Measurements from ENCODE around the gene TSPO2.

The TSPO2 gene

DNA sequence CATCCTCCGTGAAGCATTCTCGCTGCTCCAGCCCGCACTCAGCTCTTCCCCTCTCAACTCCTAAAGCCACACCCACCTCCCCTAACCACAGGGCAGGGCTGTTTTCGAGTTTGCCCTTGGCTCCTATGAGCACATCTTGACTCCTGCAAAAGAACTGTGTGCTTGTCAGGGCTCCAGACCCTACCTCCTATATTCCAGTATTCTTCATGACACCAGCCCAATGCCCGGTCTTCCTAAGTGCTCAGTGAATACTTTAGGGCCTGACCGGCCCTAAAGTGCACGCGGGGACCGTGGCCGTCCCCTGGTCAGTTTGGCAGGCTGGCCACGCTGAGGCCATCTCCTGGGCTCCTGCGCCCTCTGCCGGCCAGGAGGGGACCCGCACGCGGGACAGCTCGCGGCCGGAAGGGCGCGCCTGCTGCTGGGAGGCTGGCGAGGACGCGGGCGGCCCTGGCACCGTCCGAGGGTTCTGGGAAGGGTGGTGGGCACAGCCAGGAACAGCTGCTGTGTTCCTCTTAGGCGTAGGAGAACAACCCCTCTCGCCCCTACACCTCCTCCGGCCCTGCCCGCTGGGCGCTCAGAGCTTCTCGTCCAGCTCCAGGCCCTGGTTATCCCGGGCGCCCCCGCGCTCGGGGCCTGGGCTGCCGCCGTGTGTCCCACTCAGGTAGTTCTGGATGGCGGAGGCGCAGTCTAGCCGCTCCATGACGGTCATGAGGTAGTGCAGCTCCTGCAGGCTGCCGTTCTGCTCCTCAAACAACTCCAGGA, 14.3 kb upstream of the TSPO2 start:
- DNase-seq = peak; percentile 81

DNA sequence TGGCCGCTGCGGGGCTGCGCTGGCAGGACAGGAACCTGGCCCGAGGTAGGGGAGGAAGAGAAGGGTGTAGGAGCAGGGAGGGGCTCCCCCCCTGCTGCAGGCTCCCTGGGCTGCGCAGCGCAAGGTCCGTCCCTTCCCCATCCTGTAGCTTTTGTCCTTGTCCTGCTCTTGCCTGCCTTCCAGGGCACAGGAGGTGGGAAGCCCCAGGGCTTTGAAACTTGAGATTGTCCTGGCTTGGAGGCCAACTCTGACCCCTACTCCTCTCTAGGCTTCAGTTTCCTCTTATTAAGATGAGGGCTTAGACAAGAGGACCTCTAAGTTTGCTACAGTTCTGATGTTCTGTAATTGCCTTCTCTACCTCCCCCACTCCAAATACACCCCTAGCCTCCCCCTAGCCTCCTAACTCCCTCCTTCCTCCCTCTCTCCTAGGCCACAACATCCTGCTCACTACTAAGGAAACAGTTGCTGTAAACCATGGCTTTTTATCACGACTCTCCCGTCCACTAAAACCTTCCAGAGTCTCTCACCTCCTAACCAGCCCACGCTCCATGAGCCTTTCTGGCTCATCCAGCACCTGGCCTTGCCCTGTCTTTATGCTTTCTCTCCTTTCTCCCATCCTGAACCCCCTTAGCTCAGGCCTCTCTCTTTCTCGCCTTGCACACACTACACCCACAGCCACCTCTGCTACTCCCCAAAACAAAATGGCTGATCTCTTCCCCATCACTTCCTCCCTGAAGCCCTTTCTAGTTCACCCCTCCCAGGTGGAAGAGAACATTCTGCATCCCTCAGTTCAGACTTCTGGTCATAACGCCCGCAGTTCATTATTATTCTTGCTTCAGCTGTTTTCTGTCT, 13.5 kb upstream of the TSPO2 start:
- no peak for DNase-seq

GRCh38 chr6:41032830-41033229, 9.4 kb upstream of the TSPO2 start:
- no peak for DNase-seq

- DNase-seq = no peak
Observed at GRCh38 chr6:41033776-41034175, 8.5 kb upstream of the TSPO2 start.

- DNase-seq = no peak
Observed at GRCh38 chr6:41036186-41036585, 6.1 kb upstream of the TSPO2 start.

DNA sequence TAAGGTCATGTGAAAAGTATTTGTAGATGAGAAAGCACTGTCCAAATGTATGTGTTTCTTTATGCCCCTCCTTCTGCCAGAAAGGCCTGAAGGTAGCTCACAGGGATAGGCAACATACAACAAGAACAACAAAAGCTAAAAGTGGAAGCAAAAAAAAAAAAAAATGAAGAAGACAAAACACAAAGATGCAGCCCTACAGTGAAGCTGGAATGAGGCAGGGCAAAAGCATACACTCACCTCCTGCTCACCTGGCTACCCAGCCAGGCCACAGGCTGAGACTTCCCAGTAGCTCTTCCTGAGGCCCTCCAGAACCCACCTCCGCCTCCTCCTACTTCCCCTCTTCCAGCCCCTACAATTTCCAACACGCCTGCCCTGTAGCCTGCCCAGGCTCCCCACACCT, 5.7 kb upstream of the TSPO2 start:
- no peak for DNase-seq

GRCh38 chr6:41037107-41037900, 5.0 kb upstream of the TSPO2 start:
- DNase-seq = no peak

DNA sequence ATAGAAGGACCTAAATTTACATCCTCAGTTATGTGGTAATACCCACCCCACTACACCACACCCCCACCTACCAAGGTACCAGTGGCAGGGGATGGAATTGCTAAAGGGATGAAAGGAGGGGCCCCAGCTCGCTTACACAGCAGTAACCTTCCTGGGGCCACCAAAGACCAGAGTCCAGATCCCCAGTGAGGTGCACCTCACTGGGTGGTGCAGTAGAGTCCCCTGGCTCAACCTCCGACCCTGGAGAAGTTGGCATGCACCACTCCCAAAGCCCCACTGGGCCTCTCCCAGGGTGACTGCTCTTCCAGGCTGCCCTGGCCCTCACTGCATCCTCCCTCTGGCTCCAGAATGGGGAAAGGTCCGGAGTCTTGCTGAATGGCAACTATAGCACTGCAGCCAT, 4.1 kb upstream of the TSPO2 start:
- no peak for DNase-seq

- peak; percentile 76 for DNase-seq
Observed at GRCh38 chr6:41039060-41039998, 2.9 kb upstream of the TSPO2 start, which contains the start of gene UNC5CL. Gene UNC5CL, minus strand, starts transcription at chr6:41039221. Its CDS starts 4,147 bp downstream, at chr6:41035074.

DNA sequence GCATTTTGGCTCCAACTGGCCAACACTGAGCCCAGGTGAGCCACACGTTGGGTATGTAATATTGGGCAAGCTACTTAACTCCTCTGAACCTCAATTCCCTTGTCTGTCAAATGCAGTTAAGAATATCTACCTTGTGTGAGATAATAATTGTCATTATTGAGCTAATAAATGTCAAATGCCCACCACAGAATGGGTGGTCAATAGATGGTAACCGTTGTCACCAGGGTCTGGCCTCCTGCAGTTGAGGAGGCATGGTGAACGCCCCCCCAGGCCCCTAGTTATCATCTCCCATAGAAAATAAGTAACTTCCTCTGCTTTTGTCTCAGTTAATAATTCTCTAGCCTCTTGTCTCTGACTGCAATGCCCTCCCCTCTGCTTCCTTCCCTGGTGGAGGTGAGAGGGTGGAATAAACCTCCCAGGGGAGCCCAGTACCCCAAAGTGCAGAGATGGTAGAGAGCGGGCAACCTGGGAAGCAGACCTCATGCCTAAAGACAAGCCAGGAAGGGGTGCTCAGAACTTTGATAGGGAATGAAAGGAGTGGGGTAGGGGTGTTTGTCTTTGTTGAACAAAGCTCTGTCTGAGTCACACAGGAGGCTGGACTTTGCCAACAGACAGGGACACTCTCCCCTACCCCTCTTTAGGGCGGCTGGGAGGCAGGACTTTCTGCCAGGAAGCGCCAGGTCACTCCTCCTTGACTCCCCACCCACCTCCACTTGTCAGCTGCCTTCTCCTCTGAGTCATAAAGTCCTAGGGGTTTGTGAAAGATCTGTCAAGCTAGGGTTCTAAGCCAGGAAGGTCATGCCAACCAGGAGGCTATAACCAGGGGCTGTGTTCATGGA, 1.9 kb upstream of the TSPO2 start:
- peak; percentile 25 for DNase-seq

DNA sequence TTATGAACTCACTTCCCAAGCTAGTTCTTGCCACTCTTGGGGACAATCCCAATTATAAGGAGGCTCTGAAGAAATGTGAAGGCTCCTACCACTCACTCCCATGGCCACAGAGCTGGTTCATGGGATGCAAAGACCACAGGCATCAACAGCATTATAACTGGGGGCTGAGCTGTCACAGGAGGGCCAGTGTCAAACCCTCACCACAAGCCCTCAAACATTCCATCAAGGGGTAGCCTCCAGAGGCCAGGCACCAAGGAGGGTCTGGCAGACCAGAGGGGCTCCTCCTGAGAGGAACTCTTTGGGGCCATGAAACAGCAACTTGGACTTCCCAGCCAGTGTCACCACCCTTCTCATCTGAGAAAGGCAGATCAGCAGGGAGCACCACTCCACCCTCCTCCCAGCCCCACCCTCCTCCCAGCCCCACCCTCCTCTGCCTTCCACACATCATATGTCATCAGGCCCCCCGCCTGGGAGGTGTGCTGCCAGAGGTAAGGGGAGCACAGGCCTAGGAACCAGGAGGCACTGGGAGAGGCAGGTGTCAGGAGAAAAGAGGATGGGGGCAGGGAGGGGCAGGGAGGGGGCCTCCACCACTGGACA, 1.2 kb upstream of the TSPO2 start:
- no peak for DNase-seq

- no peak for DNase-seq
Observed at GRCh38 chr6:41043151-41043550, 884 bp downstream of the TSPO2 start.

GRCh38 chr6:41045664-41046063, 3.4 kb downstream of the TSPO2 start:
- DNase-seq = no peak

- DNase-seq = no peak
Observed at GRCh38 chr6:41046084-41046483, 3.8 kb downstream of the TSPO2 start.

DNA sequence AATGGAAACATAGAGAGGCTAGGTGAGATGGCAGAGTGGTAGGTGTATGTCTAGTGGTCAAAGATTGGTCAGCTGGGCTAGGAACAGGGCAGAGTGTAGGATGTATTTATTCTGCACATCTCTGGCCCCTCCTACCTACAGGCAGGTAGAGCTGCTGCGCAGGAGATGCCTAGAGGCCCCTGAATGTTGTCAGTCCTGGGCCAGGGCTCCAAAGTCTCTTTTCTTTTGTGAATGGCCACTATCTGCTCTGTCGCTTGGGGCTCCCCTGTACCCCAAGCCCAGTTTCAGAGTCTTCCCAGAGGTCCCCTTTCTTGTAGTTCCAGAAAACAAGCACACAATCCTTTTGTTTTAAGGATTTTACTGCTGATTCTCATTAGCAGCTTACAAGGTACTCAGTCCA, 5.0 kb downstream of the TSPO2 start:
- DNase-seq = no peak

DNA sequence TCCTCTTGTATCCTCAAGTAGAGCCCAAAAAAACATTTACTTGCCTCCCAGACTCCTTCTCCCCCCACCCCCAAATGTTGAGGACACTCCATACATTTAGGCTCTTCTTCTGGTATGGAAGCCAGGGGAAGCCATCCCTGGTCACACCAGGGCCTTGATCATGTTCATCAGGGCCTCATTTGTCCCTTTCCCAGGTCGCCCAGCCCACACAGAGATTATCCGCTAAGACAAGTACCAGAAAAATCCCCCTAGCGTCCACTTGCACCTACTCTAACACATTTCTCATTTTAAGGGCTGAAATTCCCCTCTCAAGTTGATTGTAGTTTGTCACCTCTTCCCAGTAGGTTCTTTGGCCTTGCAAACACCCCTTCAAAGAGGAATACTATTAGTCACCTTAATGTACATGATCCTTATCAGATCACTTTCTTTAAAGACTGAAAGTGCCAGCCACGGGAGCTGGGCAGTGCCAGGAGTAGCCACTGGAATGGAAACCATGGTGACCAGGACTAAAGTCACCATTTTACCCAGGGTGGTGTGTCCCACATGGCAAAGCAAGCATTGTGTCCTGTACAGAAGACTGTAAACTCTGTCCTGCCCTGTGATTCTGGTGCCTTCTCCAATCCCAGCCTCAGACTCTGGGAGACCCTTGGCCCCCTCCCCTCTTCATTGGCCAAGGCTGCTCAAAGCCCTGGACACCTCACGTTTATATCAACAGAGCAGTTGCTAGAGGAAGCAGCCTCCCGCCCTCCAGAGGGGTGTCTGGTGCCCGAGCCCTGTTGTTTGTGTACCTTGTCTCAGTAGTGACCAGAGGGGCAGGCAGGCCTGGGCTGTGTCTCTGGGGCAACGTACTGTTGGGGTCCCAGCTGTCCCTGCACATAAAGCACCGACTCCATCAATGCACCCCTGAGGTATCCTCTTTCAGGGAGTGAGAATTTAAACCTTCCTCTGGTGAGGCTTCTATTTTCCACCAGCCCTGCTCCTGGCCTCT, 5.8 kb downstream of the TSPO2 start:
- DNase-seq = no peak

DNA sequence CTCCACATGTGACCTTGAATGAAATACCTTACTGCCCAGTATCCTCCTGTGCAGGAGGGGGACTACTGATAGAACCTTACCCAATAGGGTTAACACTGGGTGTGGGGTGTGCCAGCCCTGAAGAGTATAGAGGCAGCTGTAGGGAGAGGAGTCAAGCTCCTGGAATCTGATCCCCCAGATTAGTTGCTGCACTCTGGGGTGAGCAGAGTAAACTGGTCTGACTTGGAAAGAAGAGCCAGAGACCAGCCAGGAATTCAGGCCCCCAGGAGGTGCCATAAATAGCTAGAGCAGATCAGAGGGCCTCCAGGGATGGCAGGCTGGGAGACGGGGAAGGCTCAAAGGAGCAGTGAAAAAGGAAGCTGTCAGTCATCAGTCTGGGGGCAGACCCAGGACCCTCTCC, 7.3 kb downstream of the TSPO2 start:
- DNase-seq = no peak

DNA sequence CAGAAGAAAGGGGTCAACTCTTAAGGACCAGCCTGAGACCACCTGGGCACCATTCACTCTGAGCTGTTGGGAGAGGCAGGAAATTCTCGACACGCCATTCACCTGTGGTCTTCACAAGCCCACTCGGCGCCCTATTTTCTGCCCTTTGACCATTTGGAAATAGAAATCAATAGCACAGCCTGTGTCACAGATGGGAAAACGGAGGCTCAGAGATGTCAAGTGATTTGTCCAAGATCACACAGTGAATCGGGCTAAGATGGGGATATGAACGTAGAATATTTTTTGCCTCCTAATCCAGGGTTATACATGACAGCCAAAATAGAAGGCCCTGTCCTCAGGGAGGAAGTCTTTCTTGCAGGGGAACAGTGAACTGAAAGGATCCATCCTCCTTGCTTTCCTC, 7.7 kb downstream of the TSPO2 start:
- DNase-seq = no peak

DNA sequence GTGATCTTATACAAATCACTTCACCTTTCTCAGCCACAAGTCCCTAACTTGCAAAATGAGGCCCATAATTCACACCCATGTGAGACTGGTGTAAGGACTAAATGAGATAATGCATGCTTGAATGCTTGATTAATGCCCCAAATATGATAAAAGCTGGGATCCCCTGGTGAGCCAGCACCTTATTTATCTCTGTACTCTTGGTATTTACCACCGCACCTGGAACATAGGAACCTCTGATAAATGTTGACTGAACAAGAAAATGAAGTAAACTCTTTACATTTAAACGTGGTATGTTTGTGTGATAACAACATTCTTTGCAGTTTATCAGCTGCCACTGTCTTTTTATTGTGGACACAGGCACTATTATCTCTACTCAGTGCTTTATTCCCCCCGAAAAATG, 8.3 kb downstream of the TSPO2 start:
- DNase-seq = no peak

DNA sequence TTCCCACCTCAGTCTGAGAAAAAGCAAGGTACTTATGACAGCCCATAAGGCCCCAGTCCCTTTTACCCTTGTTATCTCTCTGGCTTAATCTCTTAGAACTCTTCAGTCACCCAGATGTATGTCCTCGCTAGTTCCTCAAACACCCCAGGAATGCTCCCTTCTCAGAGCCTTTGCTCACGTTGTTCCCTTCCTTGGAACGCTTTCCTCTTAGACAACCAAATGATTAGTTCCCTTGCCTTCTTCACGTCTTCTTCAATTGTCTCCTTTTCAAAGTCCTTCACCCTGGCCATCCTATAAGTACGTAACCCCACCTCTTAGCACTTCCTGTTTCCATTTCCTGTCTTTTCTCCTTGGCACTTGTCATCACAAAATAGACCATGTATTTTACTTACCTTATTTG, 9.6 kb downstream of the TSPO2 start:
- DNase-seq = no peak
